PC-3 (cell line): ENCODE data around the gene TMEM163. TPM values are rescaled to one million over a fixed set of nuclear protein-coding genes. Genes with fewer than 3 reads are reported as not detected.

Experiments used
- ATAC-seq: fragments of 200-7000 bp; cut with Tn5 transposase; 2 replicates; pipeline ENCODE4 v1.9.1; 2020; ENCODE audit warnings: mild to moderate bottlenecking, moderate library complexity
- BruUV-seq: library from RNA; stranded (reverse); fragments of 400-500 nt; replicated peaks from 2 replicates; lab custom pipeline; 2021; lab: Mats Ljungman, UMichigan
- CTCF ChIA-PET: fragments of 300-600 bp; sonication (Branson Sonifier 250); formaldehyde crosslinking; loops from one replicate; lab custom pipeline; 2022; ENCODE audit warnings: antibody characterized with exemption; lab: Charles Lee
- POLR2A ChIA-PET: fragments of 300-600 bp; sonication (Branson Sonifier 250); formaldehyde crosslinking; loops from one replicate; lab custom pipeline; 2022; ENCODE audit warnings: antibody characterized with exemption; ENCODE audit not compliant: unreplicated experiment; lab: Charles Lee
- DNase-seq: peaks from one replicate; pipeline ENCODE4 v3.0.0-alpha.2; 2015
- H2AFZ ChIP-seq: fragments of 300-600 bp; sonication (generic); 2 replicates; pipeline ENCODE4 v1.6.0; 2016; ENCODE audit warnings: antibody characterized with exemption, low read length
- H3F3A ChIP-seq: fragments of 300-600 bp; sonication (generic); one replicate; pipeline ENCODE4 v1.6.0; 2017; ENCODE audit warnings: antibody characterized with exemption, low read length, control low read depth, mild to moderate bottlenecking; ENCODE audit not compliant: unreplicated experiment
- H3K27ac ChIP-seq: fragments of 300-600 bp; sonication (generic); 2 replicates; pipeline ENCODE4 v1.5.1; 2016; ENCODE audit warnings: mild to moderate bottlenecking, low read length
- H3K27me3 ChIP-seq: fragments of 300-600 bp; sonication (generic); 2 replicates; pipeline ENCODE4 v1.6.1; 2016; ENCODE audit warnings: low read length, mixed read lengths
- H3K36me3 ChIP-seq: fragments of 300-600 bp; sonication (generic); 2 replicates; pipeline ENCODE4 v1.6.1; 2016; ENCODE audit warnings: low read depth, mixed run types, low read length, mixed read lengths
- H3K4me1 ChIP-seq: fragments of 300-600 bp; sonication (generic); 2 replicates; pipeline ENCODE4 v1.5.1; 2016; ENCODE audit warnings: low read length; ENCODE audit not compliant: insufficient read depth
- H3K4me2 ChIP-seq: fragments of 300-600 bp; sonication (generic); 2 replicates; pipeline ENCODE4 v1.6.0; 2016; ENCODE audit warnings: low read length
- H3K4me3 ChIP-seq: fragments of 300-600 bp; sonication (generic); 2 replicates; pipeline ENCODE4 v1.5.1; 2016; ENCODE audit warnings: mild to moderate bottlenecking, low read length, mixed read lengths
- H3K79me2 ChIP-seq: fragments of 300-600 bp; sonication (generic); 2 replicates; pipeline ENCODE4 v1.6.1; 2017; ENCODE audit warnings: low read length, mixed read lengths
- H3K9ac ChIP-seq: fragments of 300-600 bp; sonication (generic); 2 replicates; pipeline ENCODE4 v1.6.0; 2016; ENCODE audit warnings: mild to moderate bottlenecking, low read length
- H3K9me2 ChIP-seq: fragments of 300-600 bp; sonication (generic); replicated peaks from 2 replicates; pipeline ENCODE4 v1.6.1; 2016; ENCODE audit warnings: mixed run types, low read length, mixed read lengths
- H3K9me3 ChIP-seq: fragments of 300-600 bp; sonication (generic); 2 replicates; pipeline ENCODE4 v1.6.1; 2016; ENCODE audit warnings: low read length, mixed read lengths
- H4K20me1 ChIP-seq: fragments of 300-600 bp; sonication (generic); 2 replicates; pipeline ENCODE4 v1.6.1; 2016; ENCODE audit warnings: low read length, mixed read lengths
- EZH2 ChIP-seq: fragments of 300-600 bp; sonication (generic); IDR thresholded peaks from one replicate; pipeline ENCODE4 v1.6.1; 2017; ENCODE audit warnings: antibody characterized with exemption, mild to moderate bottlenecking, low read length; ENCODE audit not compliant: unreplicated experiment
- EZH2phosphoT487 ChIP-seq: fragments of 300-600 bp; sonication (generic); IDR thresholded peaks from 2 replicates; pipeline ENCODE4 v1.6.1; 2018; ENCODE audit warnings: mild to moderate bottlenecking, antibody characterized with exemption, low read length, borderline replicate concordance
- intact Hi-C: fragments of 100-400 bp; cut with micrococcal nuclease; formaldehyde crosslinking; loops from 2 replicates; pipeline ENCODE4 v1.9.0; 2023
- total RNA-seq: library from RNA; depleted of rRNA; stranded (reverse); fragments of >200 nt; gene quantifications from 2 replicates; pipeline ENCODE4 v1.2.3, GENCODE V29; 2014
- TF ChIP-seq, protein P1 (sequence below): fragments of 300-600 bp; sonication (generic); conservative IDR thresholded peaks from 2 replicates; pipeline ENCODE4 v1.5.1; 2017; ENCODE audit warnings: antibody characterized with exemption, low read depth, mild to moderate bottlenecking, low read length

TMEM163 gene
- total RNA-seq, 1 experiment from 2014 or later: 0.47 TPM

DNA sequence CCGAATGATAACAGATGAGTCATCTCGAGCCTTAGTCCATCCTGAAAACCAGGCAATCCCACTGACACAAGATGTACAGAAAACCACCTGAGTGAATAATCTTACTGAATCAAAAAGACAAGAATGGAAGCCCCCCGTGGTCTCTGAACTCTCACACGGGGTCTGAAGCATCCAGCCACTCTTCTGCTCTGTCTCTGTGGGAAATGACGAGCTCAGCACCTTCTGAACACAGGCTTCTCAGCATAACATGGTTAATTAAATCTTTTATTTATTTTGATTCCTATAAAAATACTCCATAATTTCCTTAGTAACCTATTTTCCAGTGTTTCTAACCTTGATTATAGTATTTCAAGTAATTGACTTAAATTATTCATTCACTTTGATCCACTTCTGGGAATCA is 203.7 kb downstream of the TMEM163 start:
- no peak overlapping the region for H3K27ac ChIP-seq
- H3K4me1 ChIP-seq: peaks cover 12% of the 10 kb centered on the region
- intact Hi-C loops: no loop called here
- no peaks in the 10 kb centered on the region for H3K9me3 ChIP-seq
- no peaks in the 10 kb centered on the region for H4K20me1 ChIP-seq
- TF ChIP-seq EZH2 (no peak), EZH2phosphoT487 (no peak)
- TF ChIP-seq, protein P1, sequence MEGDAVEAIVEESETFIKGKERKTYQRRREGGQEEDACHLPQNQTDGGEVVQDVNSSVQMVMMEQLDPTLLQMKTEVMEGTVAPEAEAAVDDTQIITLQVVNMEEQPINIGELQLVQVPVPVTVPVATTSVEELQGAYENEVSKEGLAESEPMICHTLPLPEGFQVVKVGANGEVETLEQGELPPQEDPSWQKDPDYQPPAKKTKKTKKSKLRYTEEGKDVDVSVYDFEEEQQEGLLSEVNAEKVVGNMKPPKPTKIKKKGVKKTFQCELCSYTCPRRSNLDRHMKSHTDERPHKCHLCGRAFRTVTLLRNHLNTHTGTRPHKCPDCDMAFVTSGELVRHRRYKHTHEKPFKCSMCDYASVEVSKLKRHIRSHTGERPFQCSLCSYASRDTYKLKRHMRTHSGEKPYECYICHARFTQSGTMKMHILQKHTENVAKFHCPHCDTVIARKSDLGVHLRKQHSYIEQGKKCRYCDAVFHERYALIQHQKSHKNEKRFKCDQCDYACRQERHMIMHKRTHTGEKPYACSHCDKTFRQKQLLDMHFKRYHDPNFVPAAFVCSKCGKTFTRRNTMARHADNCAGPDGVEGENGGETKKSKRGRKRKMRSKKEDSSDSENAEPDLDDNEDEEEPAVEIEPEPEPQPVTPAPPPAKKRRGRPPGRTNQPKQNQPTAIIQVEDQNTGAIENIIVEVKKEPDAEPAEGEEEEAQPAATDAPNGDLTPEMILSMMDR: no peak
- no peaks in the 10 kb centered on the region for H3K9me2 ChIP-seq
- no peak overlapping the region for H3K4me2 ChIP-seq
- no peaks in the 10 kb centered on the region for H3K79me2 ChIP-seq
- ChIA-PET POLR2A (no interaction called here), CTCF (no interaction called here)
- no peaks in the 10 kb centered on the region for H3F3A ChIP-seq
- DNase-seq (no peak), ATAC-seq (no peak)
- H2AFZ ChIP-seq: no peak overlapping the region
- H3K9ac ChIP-seq: no peak overlapping the region
- no peaks in the 10 kb centered on the region for H3K27me3 ChIP-seq
- H3K36me3 ChIP-seq: no peaks in the 10 kb centered on the region
- H3K4me3 ChIP-seq: no peak overlapping the region
- BruUV-seq: no TSS peak

GRCh38 chr2:134513465-134513804 is 205.4 kb downstream of the TMEM163 start:
- peaks cover 10% of the 10 kb centered on the region for H3K4me1 ChIP-seq
- intact Hi-C loops: no loop called here
- H2AFZ ChIP-seq: no peak overlapping the region
- H4K20me1 ChIP-seq: no peaks in the 10 kb centered on the region
- no peaks in the 10 kb centered on the region for H3F3A ChIP-seq
- no peak overlapping the region for H3K4me2 ChIP-seq
- DNase-seq (no peak), ATAC-seq (no peak)
- no peaks in the 10 kb centered on the region for H3K9me2 ChIP-seq
- ChIA-PET POLR2A (no interaction called here), CTCF (no interaction called here)
- H3K9me3 ChIP-seq: no peaks in the 10 kb centered on the region
- BruUV-seq: no TSS peak
- H3K36me3 ChIP-seq: no peaks in the 10 kb centered on the region
- TF ChIP-seq EZH2: no peak
- no peak overlapping the region for H3K4me3 ChIP-seq
- no peaks in the 10 kb centered on the region for H3K79me2 ChIP-seq
- H3K9ac ChIP-seq: no peak overlapping the region
- H3K27ac ChIP-seq: no peak overlapping the region
- H3K27me3 ChIP-seq: no peaks in the 10 kb centered on the region

GRCh38 chr2:134512734-134513464 is 205.9 kb downstream of the TMEM163 start:
- no peaks in the 10 kb centered on the region for H3K36me3 ChIP-seq
- no peak overlapping the region for H3K4me3 ChIP-seq
- no peaks in the 10 kb centered on the region for H4K20me1 ChIP-seq
- H3K27me3 ChIP-seq: no peaks in the 10 kb centered on the region
- no peaks in the 10 kb centered on the region for H3F3A ChIP-seq
- no peaks in the 10 kb centered on the region for H3K79me2 ChIP-seq
- intact Hi-C loops: no loop called here
- no peaks in the 10 kb centered on the region for H3K9me2 ChIP-seq
- no peaks in the 10 kb centered on the region for H3K9me3 ChIP-seq
- H3K27ac ChIP-seq: no peak overlapping the region
- H3K4me1 ChIP-seq: peaks cover 4% of the 10 kb centered on the region
- ATAC-seq (no peak), DNase-seq (no peak)
- no peak overlapping the region for H3K4me2 ChIP-seq
- no TSS peak for BruUV-seq
- H2AFZ ChIP-seq: no peak overlapping the region
- no peak for TF ChIP-seq EZH2
- TF ChIP-seq, protein P1: no peak
- no peak for TF ChIP-seq EZH2phosphoT487
- CTCF ChIA-PET: no interaction called here
- H3K9ac ChIP-seq: no peak overlapping the region
- POLR2A ChIA-PET: no interaction called here
